Measurements from ENCODE around the gene MICA.
"Not testable (repeated sequence)": the region's sequence is repeated elsewhere in the genome, so short reads cannot be mapped to it uniquely, and the experiment has no call there.

MICA gene

DNA sequence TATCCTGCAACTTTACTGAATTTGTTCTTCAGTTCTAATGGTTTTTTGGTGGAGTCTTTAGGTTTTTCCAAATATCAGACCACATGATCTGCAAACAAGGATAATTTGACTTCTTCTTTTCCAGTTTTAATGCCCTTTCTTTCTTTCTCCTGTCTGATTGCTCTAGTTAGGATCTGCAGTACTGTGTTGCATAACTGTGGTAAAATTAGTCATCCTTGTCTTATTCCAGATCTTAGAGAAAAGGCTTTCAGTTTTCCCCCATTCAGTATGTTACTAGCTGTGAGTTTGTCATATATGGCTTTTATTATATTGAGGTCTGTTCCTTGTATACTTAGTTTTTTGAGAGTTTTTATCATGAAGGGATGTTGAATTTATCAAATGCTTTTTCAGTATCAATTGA lies 4.3 kb downstream of the MICA start:
- no peak overlapping the region for H3K56ac ChIP-seq (ENCODE audit: low read length)
- no peak overlapping the region for H3K4me2 ChIP-seq (ENCODE audit: low read length)
- H3K4ac ChIP-seq (ENCODE audit: low read depth, low read length), result no peak overlapping the region
- H3K4me1 ChIP-seq (ENCODE audit: control insufficient read depth, low read depth, low read length), result peaks cover 4% of the 10 kb centered on the region
- no peak overlapping the region for H4K5ac ChIP-seq (ENCODE audit: low read length)
- no peak overlapping the region for H2BK120ac ChIP-seq (ENCODE audit: low read depth, low read length)
- peaks cover 43% of the 10 kb centered on the region for H3K79me2 ChIP-seq (ENCODE audit: control insufficient read depth, insufficient read depth, low read length)
- H2BK15ac ChIP-seq (replicated peaks; ENCODE audit: low read depth), result no peak overlapping the region
- H4K8ac ChIP-seq (ENCODE audit: low read depth, low read length), result no peak overlapping the region
- no peak overlapping the region for H2AK5ac ChIP-seq (ENCODE audit: low read length)
- no peak overlapping the region for H2BK5ac ChIP-seq (ENCODE audit: low read length)
- H3K27ac ChIP-seq (ENCODE audit: low read depth, low read length), result no peak overlapping the region
- H3K23ac ChIP-seq (ENCODE audit: low read length), result no peak overlapping the region
- no peak overlapping the region for H3K18ac ChIP-seq (ENCODE audit: low read length)
- H3K4me3 ChIP-seq (ENCODE audit: low read length), result no peak overlapping the region
- no peak overlapping the region for H3K9ac ChIP-seq (ENCODE audit: low read length)
- H3K27me3 ChIP-seq (ENCODE audit: insufficient read depth, low read length, poor library complexity), result no peaks in the 10 kb centered on the region
- H3K36me3 ChIP-seq (ENCODE audit: control insufficient read depth, insufficient read depth, low read length), result peaks cover 3% of the 10 kb centered on the region
- no peak for DNase-seq
- peaks cover 12% of the 10 kb centered on the region for H3K79me1 ChIP-seq (ENCODE audit: low read length)

DNA sequence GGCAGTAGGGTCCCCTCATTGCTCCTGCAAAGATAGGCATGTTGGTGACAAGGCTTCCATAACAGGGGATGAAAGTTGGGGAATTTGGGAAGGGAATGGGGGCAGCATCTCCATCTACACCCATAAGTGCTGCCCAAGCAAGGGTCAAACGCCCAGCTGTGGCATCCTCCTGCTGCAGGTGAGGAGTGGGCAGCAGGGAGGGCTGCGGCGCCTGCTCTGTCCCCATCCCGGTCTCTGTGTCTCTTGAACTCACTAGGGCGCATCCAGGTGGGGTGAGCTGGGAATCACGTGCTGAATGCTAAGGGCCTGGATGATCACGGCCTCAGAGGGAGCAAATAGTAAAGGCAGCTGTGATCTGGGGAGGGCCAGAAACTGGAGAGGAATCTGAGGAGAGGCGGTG lies 9.1 kb downstream of the MICA start:
- H3K4me2 ChIP-seq (ENCODE audit: low read length), result no peak overlapping the region
- H3K36me3 ChIP-seq (ENCODE audit: control insufficient read depth, insufficient read depth, low read length), result peaks cover 5% of the 10 kb centered on the region
- H3K9ac ChIP-seq (ENCODE audit: low read length), result no peak overlapping the region
- H4K5ac ChIP-seq (ENCODE audit: low read length), result no peak overlapping the region
- H3K4me3 ChIP-seq (ENCODE audit: low read length), result no peak overlapping the region
- H3K27ac ChIP-seq (ENCODE audit: low read depth, low read length), result no peak overlapping the region
- H4K8ac ChIP-seq (ENCODE audit: low read depth, low read length), result no peak overlapping the region
- no peak overlapping the region for H2BK15ac ChIP-seq (replicated peaks; ENCODE audit: low read depth)
- H3K18ac ChIP-seq (ENCODE audit: low read length), result no peak overlapping the region
- no peak overlapping the region for H3K4ac ChIP-seq (ENCODE audit: low read depth, low read length)
- no CpG with 5 or more reads among the region's 8 CpGs for WGBS (ENCODE audit: extremely low coverage, insufficient coverage, low lambda C conversion rate)
- H3K79me2 ChIP-seq (ENCODE audit: control insufficient read depth, insufficient read depth, low read length), result peaks cover 19% of the 10 kb centered on the region
- H3K4me1 ChIP-seq (ENCODE audit: control insufficient read depth, low read depth, low read length), result no peaks in the 10 kb centered on the region
- DNase-seq, result no peak
- H3K56ac ChIP-seq (ENCODE audit: low read length), result no peak overlapping the region
- H2BK120ac ChIP-seq (ENCODE audit: low read depth, low read length), result no peak overlapping the region
- H3K79me1 ChIP-seq (ENCODE audit: low read length), result peaks cover 7% of the 10 kb centered on the region
- no peaks in the 10 kb centered on the region for H3K27me3 ChIP-seq (ENCODE audit: insufficient read depth, low read length, poor library complexity)
- no peak overlapping the region for H2BK5ac ChIP-seq (ENCODE audit: low read length)
- H3K23ac ChIP-seq (ENCODE audit: low read length), result no peak overlapping the region
- H2AK5ac ChIP-seq (ENCODE audit: low read length), result no peak overlapping the region

DNA sequence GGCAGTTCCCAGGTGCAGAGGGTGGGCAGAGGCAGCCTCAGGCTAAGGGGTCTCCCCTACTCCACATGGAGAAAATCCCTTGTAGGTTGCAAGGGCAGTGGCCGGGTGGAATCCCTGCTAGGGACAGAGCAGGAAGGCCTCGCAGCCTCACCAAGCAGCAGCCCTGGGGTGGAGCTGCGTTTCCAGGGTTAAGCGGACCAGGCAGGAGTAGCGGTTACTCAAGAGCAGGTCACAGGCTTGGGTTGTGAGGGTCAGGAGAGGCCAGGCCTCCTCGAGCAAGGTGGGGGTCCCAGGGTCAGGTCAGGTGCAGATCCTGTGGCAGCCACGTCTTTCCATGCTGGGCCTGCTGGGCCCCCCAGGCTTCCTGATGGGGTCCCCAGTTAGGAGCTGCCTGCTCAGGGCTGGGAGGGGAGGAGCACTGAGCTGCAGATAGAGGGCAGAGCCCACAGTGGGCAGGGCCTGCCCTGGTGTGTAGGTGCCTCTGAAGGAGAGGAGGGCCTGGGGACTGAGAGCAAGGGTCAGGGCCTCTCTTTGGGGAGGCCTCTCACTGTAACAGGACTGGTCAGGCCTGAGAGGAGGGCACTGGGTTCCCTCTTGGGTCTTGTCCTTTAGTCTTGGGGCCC lies 10.9 kb downstream of the MICA start:
- H3K4ac ChIP-seq (ENCODE audit: low read depth, low read length); H3K36me3 ChIP-seq (ENCODE audit: control insufficient read depth, insufficient read depth, low read length); H3K79me2 ChIP-seq (ENCODE audit: control insufficient read depth, insufficient read depth, low read length); H2BK120ac ChIP-seq (ENCODE audit: low read depth, low read length); H3K18ac ChIP-seq (ENCODE audit: low read length); H3K23ac ChIP-seq (ENCODE audit: low read length); H4K8ac ChIP-seq (ENCODE audit: low read depth, low read length); H3K9ac ChIP-seq (ENCODE audit: low read length); DNase-seq; H3K4me2 ChIP-seq (ENCODE audit: low read length); H4K5ac ChIP-seq (ENCODE audit: low read length); H3K27me3 ChIP-seq (ENCODE audit: insufficient read depth, low read length, poor library complexity); H3K4me3 ChIP-seq (ENCODE audit: low read length); H3K4me1 ChIP-seq (ENCODE audit: control insufficient read depth, low read depth, low read length); H2BK15ac ChIP-seq (replicated peaks; ENCODE audit: low read depth); H3K56ac ChIP-seq (ENCODE audit: low read length); H2BK5ac ChIP-seq (ENCODE audit: low read length); H3K79me1 ChIP-seq (ENCODE audit: low read length); H3K27ac ChIP-seq (ENCODE audit: low read depth, low read length); H2AK5ac ChIP-seq (ENCODE audit: low read length): not testable (repeated sequence)
- WGBS (ENCODE audit: extremely low coverage, insufficient coverage, low lambda C conversion rate), result no CpG with 5 or more reads among the region's 7 CpGs

DNA sequence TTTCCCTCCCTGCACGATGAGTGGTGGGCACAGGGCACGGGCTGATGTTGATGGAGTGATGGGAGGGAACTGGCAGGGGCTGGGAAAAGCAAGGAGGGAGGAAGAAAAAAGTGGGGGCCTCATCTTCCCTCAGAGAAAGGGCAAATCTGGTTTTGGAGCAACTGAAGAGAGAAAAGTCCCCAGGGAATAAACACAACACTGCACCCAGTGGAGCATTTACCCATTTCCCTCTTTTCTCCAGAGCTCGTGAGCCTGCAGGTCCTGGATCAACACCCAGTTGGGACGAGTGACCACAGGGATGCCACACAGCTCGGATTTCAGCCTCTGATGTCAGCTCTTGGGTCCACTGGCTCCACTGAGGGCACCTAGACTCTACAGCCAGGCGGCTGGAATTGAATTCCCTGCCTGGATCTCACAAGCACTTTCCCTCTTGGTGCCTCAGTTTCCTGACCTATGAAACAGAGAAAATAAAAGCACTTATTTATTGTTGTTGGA lies 11.4 kb downstream of the MICA start:
- H2BK120ac ChIP-seq (ENCODE audit: low read depth, low read length), result no peak overlapping the region
- no peak overlapping the region for H3K27ac ChIP-seq (ENCODE audit: low read depth, low read length)
- no peak overlapping the region for H2BK15ac ChIP-seq (replicated peaks; ENCODE audit: low read depth)
- no peak overlapping the region for H3K4me3 ChIP-seq (ENCODE audit: low read length)
- peaks cover 4% of the 10 kb centered on the region for H3K79me1 ChIP-seq (ENCODE audit: low read length)
- peaks cover 3% of the 10 kb centered on the region for H3K79me2 ChIP-seq (ENCODE audit: control insufficient read depth, insufficient read depth, low read length)
- peaks cover 5% of the 10 kb centered on the region for H3K36me3 ChIP-seq (ENCODE audit: control insufficient read depth, insufficient read depth, low read length)
- WGBS (ENCODE audit: extremely low coverage, insufficient coverage, low lambda C conversion rate), result no CpG with 5 or more reads among the region's 6 CpGs
- H3K18ac ChIP-seq (ENCODE audit: low read length), result no peak overlapping the region
- H3K4me2 ChIP-seq (ENCODE audit: low read length), result no peak overlapping the region
- no peak overlapping the region for H3K4ac ChIP-seq (ENCODE audit: low read depth, low read length)
- H3K4me1 ChIP-seq (ENCODE audit: control insufficient read depth, low read depth, low read length), result no peaks in the 10 kb centered on the region
- H2BK5ac ChIP-seq (ENCODE audit: low read length), result no peak overlapping the region
- H3K23ac ChIP-seq (ENCODE audit: low read length), result no peak overlapping the region
- H4K5ac ChIP-seq (ENCODE audit: low read length), result no peak overlapping the region
- no peak overlapping the region for H3K9ac ChIP-seq (ENCODE audit: low read length)
- H4K8ac ChIP-seq (ENCODE audit: low read depth, low read length), result no peak overlapping the region
- no peak overlapping the region for H2AK5ac ChIP-seq (ENCODE audit: low read length)
- H3K27me3 ChIP-seq (ENCODE audit: insufficient read depth, low read length, poor library complexity), result no peaks in the 10 kb centered on the region
- H3K56ac ChIP-seq (ENCODE audit: low read length), result no peak overlapping the region
- DNase-seq, result no peak

DNA sequence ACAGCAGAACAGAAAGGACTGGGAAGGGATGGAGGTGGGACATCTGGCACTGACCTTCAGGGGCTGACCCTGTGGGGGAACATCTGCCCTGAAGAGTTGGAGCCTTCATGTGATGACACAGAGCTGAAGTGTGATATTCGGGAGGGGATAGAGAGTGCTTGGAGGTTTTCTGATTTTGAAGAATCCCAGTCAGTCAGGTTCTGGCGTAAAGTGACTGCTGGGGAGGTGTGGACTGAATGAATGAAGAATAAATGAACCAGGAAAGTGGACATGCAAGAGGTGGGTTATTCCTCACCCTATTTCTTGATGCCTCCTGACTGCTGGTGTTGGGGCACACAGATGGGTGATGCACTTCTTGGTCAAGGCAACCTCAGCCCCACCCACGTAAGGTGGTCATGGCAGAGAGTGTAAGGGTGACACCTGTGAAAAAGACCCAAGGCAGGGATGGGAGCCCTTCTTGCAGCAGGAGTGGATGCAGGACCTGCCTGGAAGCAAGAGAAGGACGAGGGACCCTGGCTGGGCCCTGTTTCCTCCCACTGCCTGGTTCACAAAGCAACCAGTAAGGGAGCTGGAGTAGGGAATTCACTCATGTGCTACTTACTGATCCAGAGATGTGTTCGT lies 13.1 kb downstream of the MICA start:
- no peak for DNase-seq
- Histone ChIP-seq H3K27me3 (ENCODE audit: insufficient read depth, low read length, poor library complexity) (no peaks in the 10 kb centered on the region), H3K9ac (ENCODE audit: low read length) (no peak overlapping the region), H3K4me1 (ENCODE audit: control insufficient read depth, low read depth, low read length) (no peaks in the 10 kb centered on the region), H3K4ac (ENCODE audit: low read depth, low read length) (no peak overlapping the region), H3K27ac (ENCODE audit: low read depth, low read length) (no peak overlapping the region), H3K18ac (ENCODE audit: low read length) (no peak overlapping the region), H3K79me1 (ENCODE audit: low read length) (no peaks in the 10 kb centered on the region), H2AK5ac (ENCODE audit: low read length) (no peak overlapping the region), H3K23ac (ENCODE audit: low read length) (no peak overlapping the region), H3K79me2 (ENCODE audit: control insufficient read depth, insufficient read depth, low read length) (no peaks in the 10 kb centered on the region), H4K5ac (ENCODE audit: low read length) (no peak overlapping the region), H3K4me3 (ENCODE audit: low read length) (no peak overlapping the region), H4K8ac (ENCODE audit: low read depth, low read length) (no peak overlapping the region), H2BK5ac (ENCODE audit: low read length) (no peak overlapping the region), H2BK15ac (replicated peaks; ENCODE audit: low read depth) (no peak overlapping the region), H3K36me3 (ENCODE audit: control insufficient read depth, insufficient read depth, low read length) (peaks cover 2% of the 10 kb centered on the region), H3K4me2 (ENCODE audit: low read length) (no peak overlapping the region), H2BK120ac (ENCODE audit: low read depth, low read length) (no peak overlapping the region), H3K56ac (ENCODE audit: low read length) (no peak overlapping the region)
- WGBS (ENCODE audit: extremely low coverage, insufficient coverage, low lambda C conversion rate), result no CpG with 5 or more reads among the region's 5 CpGs

DNA sequence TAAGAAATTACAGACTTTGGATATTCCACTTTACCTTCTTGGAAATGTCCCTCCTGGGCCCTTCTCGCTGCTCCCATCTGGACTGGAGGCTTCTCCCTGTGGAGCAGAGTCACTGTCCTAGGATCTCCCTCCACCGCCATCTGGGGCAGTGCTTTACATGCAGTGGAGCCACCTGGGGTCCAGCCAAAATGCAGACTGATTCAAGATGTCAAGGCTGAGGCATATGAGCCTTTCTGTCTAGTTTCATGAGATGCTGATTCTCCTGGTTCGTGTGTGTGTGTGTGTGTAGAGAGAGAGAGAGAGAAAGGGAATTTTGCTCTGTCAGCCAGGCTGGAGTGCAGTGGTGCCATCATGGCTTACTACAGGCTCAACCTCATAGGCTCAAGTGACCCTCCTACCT lies 14.9 kb downstream of the MICA start:
- Histone ChIP-seq H3K4me2 (ENCODE audit: low read length) (no peak overlapping the region), H2BK120ac (ENCODE audit: low read depth, low read length) (no peak overlapping the region), H3K56ac (ENCODE audit: low read length) (no peak overlapping the region), H3K18ac (ENCODE audit: low read length) (no peak overlapping the region), H4K5ac (ENCODE audit: low read length) (no peak overlapping the region), H2AK5ac (ENCODE audit: low read length) (no peak overlapping the region), H3K4me1 (ENCODE audit: control insufficient read depth, low read depth, low read length) (no peaks in the 10 kb centered on the region), H4K8ac (ENCODE audit: low read depth, low read length) (no peak overlapping the region), H3K4ac (ENCODE audit: low read depth, low read length) (no peak overlapping the region), H2BK15ac (replicated peaks; ENCODE audit: low read depth) (no peak overlapping the region), H2BK5ac (ENCODE audit: low read length) (no peak overlapping the region), H3K27ac (ENCODE audit: low read depth, low read length) (no peak overlapping the region), H3K36me3 (ENCODE audit: control insufficient read depth, insufficient read depth, low read length) (peaks cover 2% of the 10 kb centered on the region), H3K79me1 (ENCODE audit: low read length) (no peaks in the 10 kb centered on the region), H3K79me2 (ENCODE audit: control insufficient read depth, insufficient read depth, low read length) (no peaks in the 10 kb centered on the region), H3K27me3 (ENCODE audit: insufficient read depth, low read length, poor library complexity) (no peaks in the 10 kb centered on the region), H3K4me3 (ENCODE audit: low read length) (no peak overlapping the region), H3K23ac (ENCODE audit: low read length) (no peak overlapping the region), H3K9ac (ENCODE audit: low read length) (no peak overlapping the region)
- no peak for DNase-seq
- WGBS (ENCODE audit: extremely low coverage, insufficient coverage, low lambda C conversion rate), result no CpG with 5 or more reads among the region's 3 CpGs

Data from mesendoderm (in vitro differentiated cells).